ENCODE results near the gene TMEM247.

The TMEM247 gene

GRCh38 chr2:46489423-46490174, 10.2 kb downstream of the TMEM247 start:
- no peaks in the 10 kb centered on the region for H3K36me3 ChIP-seq (ENCODE audit: control insufficient read depth in 2 of 2, insufficient read depth in 2 of 2, low read length in 2 of 2)
- H3K9me3 ChIP-seq (ENCODE audit: control insufficient read depth in 2 of 2, low read length in 2 of 2) = no peaks in the 10 kb centered on the region
- no peak overlapping the region for H3K27ac ChIP-seq (ENCODE audit: low read length)
- H3K4me3 ChIP-seq (ENCODE audit: low read length in 2 of 2) = no peak overlapping the region
- no peaks in the 10 kb centered on the region for H3K27me3 ChIP-seq (ENCODE audit: control insufficient read depth in 1 of 2, insufficient read depth in 2 of 2, low read length in 2 of 2)
- no peak overlapping the region for H3K9ac ChIP-seq (ENCODE audit: low read length in 2 of 2)
- peaks cover 22% of the 10 kb centered on the region for H3K4me1 ChIP-seq (ENCODE audit: control insufficient read depth, insufficient read depth, low read length)

- no peaks in the 10 kb centered on the region for H3K9me3 ChIP-seq (ENCODE audit: control insufficient read depth in 2 of 2, low read length in 2 of 2)
- no peaks in the 10 kb centered on the region for H3K27me3 ChIP-seq (ENCODE audit: control insufficient read depth in 1 of 2, insufficient read depth in 2 of 2, low read length in 2 of 2)
- no peak overlapping the region for H3K9ac ChIP-seq (ENCODE audit: low read length in 2 of 2)
- no peak overlapping the region for H3K27ac ChIP-seq (ENCODE audit: low read length)
- no peaks in the 10 kb centered on the region for H3K36me3 ChIP-seq (ENCODE audit: control insufficient read depth in 2 of 2, insufficient read depth in 2 of 2, low read length in 2 of 2)
- H3K4me3 ChIP-seq (ENCODE audit: low read length in 2 of 2) = peak overlapping the region in 1 of 2 donors; percentile 22
- peaks cover 22% of the 10 kb centered on the region for H3K4me1 ChIP-seq (ENCODE audit: control insufficient read depth, insufficient read depth, low read length)
Measured at GRCh38 chr2:46490521-46491141, 11.3 kb downstream of the TMEM247 start.

- Histone ChIP-seq H3K4me1 (ENCODE audit: control insufficient read depth, insufficient read depth, low read length) (peaks cover 22% of the 10 kb centered on the region), H3K9me3 (ENCODE audit: control insufficient read depth in 2 of 2, low read length in 2 of 2) (no peaks in the 10 kb centered on the region), H3K4me3 (ENCODE audit: low read length in 2 of 2) (no peak overlapping the region), H3K36me3 (ENCODE audit: control insufficient read depth in 2 of 2, insufficient read depth in 2 of 2, low read length in 2 of 2) (no peaks in the 10 kb centered on the region), H3K27ac (ENCODE audit: low read length) (no peak overlapping the region), H3K27me3 (ENCODE audit: control insufficient read depth in 1 of 2, insufficient read depth in 2 of 2, low read length in 2 of 2) (no peaks in the 10 kb centered on the region), H3K9ac (ENCODE audit: low read length in 2 of 2) (no peak overlapping the region)
Measured at GRCh38 chr2:46492301-46492700, 12.9 kb downstream of the TMEM247 start.

- H3K27me3 ChIP-seq (ENCODE audit: control insufficient read depth in 1 of 2, insufficient read depth in 2 of 2, low read length in 2 of 2) = no peaks in the 10 kb centered on the region
- no peaks in the 10 kb centered on the region for H3K36me3 ChIP-seq (ENCODE audit: control insufficient read depth in 2 of 2, insufficient read depth in 2 of 2, low read length in 2 of 2)
- H3K4me3 ChIP-seq (ENCODE audit: low read length in 2 of 2) = no peak overlapping the region
- no peak overlapping the region for H3K9ac ChIP-seq (ENCODE audit: low read length in 2 of 2)
- no peak overlapping the region for H3K27ac ChIP-seq (ENCODE audit: low read length)
- peaks cover 13% of the 10 kb centered on the region for H3K4me1 ChIP-seq (ENCODE audit: control insufficient read depth, insufficient read depth, low read length)
- no peaks in the 10 kb centered on the region for H3K9me3 ChIP-seq (ENCODE audit: control insufficient read depth in 2 of 2, low read length in 2 of 2)
Measured at GRCh38 chr2:46493241-46493970, 14.0 kb downstream of the TMEM247 start.

- Histone ChIP-seq H3K27ac (ENCODE audit: low read length) (no peak overlapping the region), H3K4me1 (ENCODE audit: control insufficient read depth, insufficient read depth, low read length) (peaks cover 13% of the 10 kb centered on the region), H3K27me3 (ENCODE audit: control insufficient read depth in 1 of 2, insufficient read depth in 2 of 2, low read length in 2 of 2) (no peaks in the 10 kb centered on the region), H3K36me3 (ENCODE audit: control insufficient read depth in 2 of 2, insufficient read depth in 2 of 2, low read length in 2 of 2) (no peaks in the 10 kb centered on the region), H3K4me3 (ENCODE audit: low read length in 2 of 2) (no peak overlapping the region), H3K9me3 (ENCODE audit: control insufficient read depth in 2 of 2, low read length in 2 of 2) (no peaks in the 10 kb centered on the region), H3K9ac (ENCODE audit: low read length in 2 of 2) (no peak overlapping the region)
Measured at GRCh38 chr2:46493971-46494250, 14.5 kb downstream of the TMEM247 start.

GRCh38 chr2:46494596-46494995, 15.2 kb downstream of the TMEM247 start:
- H3K27ac ChIP-seq (ENCODE audit: low read length) = no peak overlapping the region
- no peaks in the 10 kb centered on the region for H3K9me3 ChIP-seq (ENCODE audit: control insufficient read depth in 2 of 2, low read length in 2 of 2)
- no peaks in the 10 kb centered on the region for H3K27me3 ChIP-seq (ENCODE audit: control insufficient read depth in 1 of 2, insufficient read depth in 2 of 2, low read length in 2 of 2)
- no peak overlapping the region for H3K9ac ChIP-seq (ENCODE audit: low read length in 2 of 2)
- H3K4me3 ChIP-seq (ENCODE audit: low read length in 2 of 2) = no peak overlapping the region
- no peaks in the 10 kb centered on the region for H3K36me3 ChIP-seq (ENCODE audit: control insufficient read depth in 2 of 2, insufficient read depth in 2 of 2, low read length in 2 of 2)
- H3K4me1 ChIP-seq (ENCODE audit: control insufficient read depth, insufficient read depth, low read length) = peaks cover 16% of the 10 kb centered on the region

GRCh38 chr2:46495231-46496030, 16.1 kb downstream of the TMEM247 start:
- H3K27ac ChIP-seq (ENCODE audit: low read length) = no peak overlapping the region
- no peak overlapping the region for H3K4me3 ChIP-seq (ENCODE audit: low read length in 2 of 2)
- H3K36me3 ChIP-seq (ENCODE audit: control insufficient read depth in 2 of 2, insufficient read depth in 2 of 2, low read length in 2 of 2) = no peaks in the 10 kb centered on the region
- H3K27me3 ChIP-seq (ENCODE audit: control insufficient read depth in 1 of 2, insufficient read depth in 2 of 2, low read length in 2 of 2) = no peaks in the 10 kb centered on the region
- H3K9me3 ChIP-seq (ENCODE audit: control insufficient read depth in 2 of 2, low read length in 2 of 2) = no peaks in the 10 kb centered on the region
- no peak overlapping the region for H3K9ac ChIP-seq (ENCODE audit: low read length in 2 of 2)
- H3K4me1 ChIP-seq (ENCODE audit: control insufficient read depth, insufficient read depth, low read length) = peaks cover 12% of the 10 kb centered on the region

GRCh38 chr2:46497766-46498165, 18.4 kb downstream of the TMEM247 start:
- Histone ChIP-seq H3K4me1 (ENCODE audit: control insufficient read depth, insufficient read depth, low read length) (peaks cover 4% of the 10 kb centered on the region), H3K9me3 (ENCODE audit: control insufficient read depth in 2 of 2, low read length in 2 of 2) (no peaks in the 10 kb centered on the region), H3K4me3 (ENCODE audit: low read length in 2 of 2) (no peak overlapping the region), H3K27ac (ENCODE audit: low read length) (no peak overlapping the region), H3K9ac (ENCODE audit: low read length in 2 of 2) (no peak overlapping the region), H3K27me3 (ENCODE audit: control insufficient read depth in 1 of 2, insufficient read depth in 2 of 2, low read length in 2 of 2) (no peaks in the 10 kb centered on the region), H3K36me3 (ENCODE audit: control insufficient read depth in 2 of 2, insufficient read depth in 2 of 2, low read length in 2 of 2) (no peaks in the 10 kb centered on the region)

- H3K9me3 ChIP-seq (ENCODE audit: control insufficient read depth in 2 of 2, low read length in 2 of 2) = no peaks in the 10 kb centered on the region
- no peaks in the 10 kb centered on the region for H3K36me3 ChIP-seq (ENCODE audit: control insufficient read depth in 2 of 2, insufficient read depth in 2 of 2, low read length in 2 of 2)
- H3K27me3 ChIP-seq (ENCODE audit: control insufficient read depth in 1 of 2, insufficient read depth in 2 of 2, low read length in 2 of 2) = no peaks in the 10 kb centered on the region
- no peak overlapping the region for H3K9ac ChIP-seq (ENCODE audit: low read length in 2 of 2)
- peaks cover 4% of the 10 kb centered on the region for H3K4me1 ChIP-seq (ENCODE audit: control insufficient read depth, insufficient read depth, low read length)
- H3K4me3 ChIP-seq (ENCODE audit: low read length in 2 of 2) = no peak overlapping the region
- H3K27ac ChIP-seq (ENCODE audit: low read length) = no peak overlapping the region
Measured at GRCh38 chr2:46498681-46499080, 19.3 kb downstream of the TMEM247 start.

GRCh38 chr2:46499392-46499785, 20.0 kb downstream of the TMEM247 start:
- Histone ChIP-seq H3K4me3 (ENCODE audit: low read length in 2 of 2) (peak overlapping the region; percentile 89), H3K27me3 (ENCODE audit: control insufficient read depth in 1 of 2, insufficient read depth in 2 of 2, low read length in 2 of 2) (no peaks in the 10 kb centered on the region), H3K9me3 (ENCODE audit: control insufficient read depth in 2 of 2, low read length in 2 of 2) (no peaks in the 10 kb centered on the region), H3K9ac (ENCODE audit: low read length in 2 of 2) (peak overlapping the region; percentile 80 to 84), H3K4me1 (ENCODE audit: control insufficient read depth, insufficient read depth, low read length) (peaks cover 4% of the 10 kb centered on the region), H3K27ac (ENCODE audit: low read length) (peak overlapping the region; percentile 88), H3K36me3 (ENCODE audit: control insufficient read depth in 2 of 2, insufficient read depth in 2 of 2, low read length in 2 of 2) (no peaks in the 10 kb centered on the region)
